ENCODE results near the gene LFNG. TPM values are rescaled to one million over a fixed set of nuclear protein-coding genes. Genes with fewer than 3 reads are reported as not detected.

The LFNG gene, protein sequence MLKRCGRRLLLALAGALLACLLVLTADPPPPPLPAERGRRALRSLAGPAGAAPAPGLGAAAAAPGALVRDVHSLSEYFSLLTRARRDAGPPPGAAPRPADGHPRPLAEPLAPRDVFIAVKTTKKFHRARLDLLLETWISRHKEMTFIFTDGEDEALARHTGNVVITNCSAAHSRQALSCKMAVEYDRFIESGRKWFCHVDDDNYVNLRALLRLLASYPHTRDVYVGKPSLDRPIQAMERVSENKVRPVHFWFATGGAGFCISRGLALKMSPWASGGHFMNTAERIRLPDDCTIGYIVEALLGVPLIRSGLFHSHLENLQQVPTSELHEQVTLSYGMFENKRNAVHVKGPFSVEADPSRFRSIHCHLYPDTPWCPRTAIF
- 58.0 and 177 TPM in 2 replicates for total RNA-seq (ENCODE audit: low replicate concordance)

DNA sequence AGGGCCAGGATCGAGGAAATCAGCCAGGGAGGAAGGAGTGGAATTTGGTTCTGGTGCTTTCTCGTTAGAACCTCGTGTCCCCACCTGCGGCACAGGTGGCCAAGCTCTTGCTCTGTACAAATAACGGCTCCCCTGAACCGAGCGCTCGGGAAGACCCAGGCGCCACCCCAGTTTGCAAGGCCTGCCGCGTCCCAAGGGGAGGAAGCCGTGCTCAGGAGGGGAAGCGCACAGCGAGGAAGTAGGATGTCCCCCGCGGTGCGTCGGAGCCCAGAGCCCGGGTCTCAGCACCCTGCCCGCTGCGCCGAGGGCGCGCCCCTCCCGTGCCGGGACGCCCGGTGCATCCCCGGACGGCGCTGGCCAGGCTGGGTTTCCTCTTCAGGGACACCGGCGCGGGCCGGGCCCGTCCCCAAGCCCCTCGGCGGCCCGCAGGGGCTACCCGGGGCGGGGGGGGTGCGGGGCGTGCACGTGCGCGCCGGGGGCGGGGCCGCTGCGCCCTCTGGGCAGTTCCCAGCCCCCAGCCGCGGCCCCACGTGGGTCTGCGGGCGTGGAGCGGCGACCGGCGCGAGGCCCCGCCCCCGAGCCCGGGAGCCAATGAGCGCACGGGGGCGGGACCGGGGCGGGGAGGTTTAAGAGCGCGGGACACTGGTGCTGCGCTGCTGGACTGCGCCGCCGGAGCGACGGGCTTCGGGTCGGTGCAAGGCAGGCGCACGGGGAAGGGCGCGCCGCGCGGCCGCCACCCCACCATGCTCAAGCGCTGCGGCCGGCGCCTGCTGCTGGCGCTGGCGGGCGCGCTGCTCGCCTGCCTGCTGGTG is at the start of gene LFNG:
TSS of gene LFNG (plus strand) at position 656 of the 812 bp plus-strand sequence. CDS start at position 744, 88 bp downstream.
- peak; percentile 97 for DNase-seq (ENCODE audit: low spot score)
- Histone ChIP-seq H4K20me1 (ENCODE audit: low read depth) (peaks cover 43% of the 10 kb centered on the region), H3K4me3 (peak within 1 kb of the TSS; percentile 74), H3K4me2 (peak within 1 kb of the TSS; percentile 93), H3K9me3 (ENCODE audit: low read depth) (no peaks in the 10 kb centered on the region), H3K27me3 (peaks cover 10% of the 10 kb centered on the region), H3K36me3 (no peaks in the 10 kb centered on the region), H3F3A (ENCODE audit: low read depth) (peaks cover 51% of the 10 kb centered on the region), H3K27ac (no peak within 1 kb of the TSS), H2AFZ (replicated peaks) (no peak within 1 kb of the TSS), H3K9ac (peak within 1 kb of the TSS; percentile 43), H3K79me2 (ENCODE audit: low read depth) (peaks cover 41% of the 10 kb centered on the region), H3K4me1 (peaks cover 53% of the 10 kb centered on the region)
- H3K36me3 Mint-ChIP-seq, result peaks cover 2% of the 10 kb centered on the region
- peaks cover 13% of the 10 kb centered on the region for H3K27me3 Mint-ChIP-seq (ENCODE audit: insufficient read depth, low read depth)
- peaks cover 51% of the 10 kb centered on the region for H3K4me1 Mint-ChIP-seq
- TF ChIP-seq, protein P1, sequence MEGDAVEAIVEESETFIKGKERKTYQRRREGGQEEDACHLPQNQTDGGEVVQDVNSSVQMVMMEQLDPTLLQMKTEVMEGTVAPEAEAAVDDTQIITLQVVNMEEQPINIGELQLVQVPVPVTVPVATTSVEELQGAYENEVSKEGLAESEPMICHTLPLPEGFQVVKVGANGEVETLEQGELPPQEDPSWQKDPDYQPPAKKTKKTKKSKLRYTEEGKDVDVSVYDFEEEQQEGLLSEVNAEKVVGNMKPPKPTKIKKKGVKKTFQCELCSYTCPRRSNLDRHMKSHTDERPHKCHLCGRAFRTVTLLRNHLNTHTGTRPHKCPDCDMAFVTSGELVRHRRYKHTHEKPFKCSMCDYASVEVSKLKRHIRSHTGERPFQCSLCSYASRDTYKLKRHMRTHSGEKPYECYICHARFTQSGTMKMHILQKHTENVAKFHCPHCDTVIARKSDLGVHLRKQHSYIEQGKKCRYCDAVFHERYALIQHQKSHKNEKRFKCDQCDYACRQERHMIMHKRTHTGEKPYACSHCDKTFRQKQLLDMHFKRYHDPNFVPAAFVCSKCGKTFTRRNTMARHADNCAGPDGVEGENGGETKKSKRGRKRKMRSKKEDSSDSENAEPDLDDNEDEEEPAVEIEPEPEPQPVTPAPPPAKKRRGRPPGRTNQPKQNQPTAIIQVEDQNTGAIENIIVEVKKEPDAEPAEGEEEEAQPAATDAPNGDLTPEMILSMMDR (IDR thresholded peaks at IDR 0.05), result no peak
- no peak for TF ChIP-seq EZH2 (IDR thresholded peaks at IDR 0.05)
- TF ChIP-seq EZH2phosphoT487 (IDR thresholded peaks at IDR 0.05), result no peak
- peak within 1 kb of the TSS; percentile 96 for H3K4me3 Mint-ChIP-seq
- peak within 1 kb of the TSS; percentile 69 for H3K27ac Mint-ChIP-seq
- H3K9me3 Mint-ChIP-seq, result no peaks in the 10 kb centered on the region

DNA sequence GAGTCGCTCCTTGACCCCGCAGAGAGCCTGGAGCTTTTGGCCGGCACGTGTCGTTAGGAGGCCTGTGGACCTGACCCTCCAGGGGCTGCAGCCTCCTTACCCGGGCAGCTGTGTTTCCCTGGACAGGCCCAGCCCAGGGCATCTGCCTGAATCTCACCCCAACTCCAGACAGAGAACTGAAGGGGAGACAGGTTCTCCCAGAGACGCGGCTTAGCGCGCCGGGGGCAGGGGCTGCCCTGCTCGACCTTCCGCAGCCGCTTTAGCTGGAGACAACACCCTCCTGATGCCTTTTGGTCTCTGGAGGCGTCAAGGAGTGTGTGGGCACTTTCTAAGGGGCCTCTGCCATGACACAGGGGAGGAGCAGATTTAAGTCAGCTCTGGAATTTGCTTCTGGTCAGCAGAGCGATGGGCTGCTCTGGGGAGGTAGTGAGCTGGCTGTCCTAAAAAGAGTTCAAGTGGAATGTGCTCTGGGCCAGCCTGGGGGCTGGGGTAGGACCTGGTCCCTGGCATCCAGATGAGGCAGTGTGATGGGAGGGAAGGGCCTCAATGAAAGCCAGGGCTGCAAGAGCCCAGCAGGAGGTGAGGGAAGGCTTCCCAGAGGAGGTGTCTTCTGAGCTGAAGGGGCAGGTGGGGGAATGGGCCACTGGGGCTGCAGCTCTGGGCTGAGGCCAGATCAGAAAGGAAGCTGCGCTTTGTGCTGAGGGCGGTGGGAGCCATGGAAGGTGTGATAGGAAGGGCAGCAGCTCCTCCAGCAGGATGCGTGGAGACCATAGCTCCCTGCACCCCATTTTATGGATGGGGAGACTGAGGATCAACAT is 49.2 kb upstream of the LFNG start:
- Histone ChIP-seq H3K9me3 (ENCODE audit: low read depth) (no peaks in the 10 kb centered on the region), H3K27ac (no peak overlapping the region), H4K20me1 (ENCODE audit: low read depth) (no peaks in the 10 kb centered on the region), H3K4me3 (no peak overlapping the region), H3K4me2 (no peak overlapping the region), H3K27me3 (no peaks in the 10 kb centered on the region), H2AFZ (replicated peaks) (no peak overlapping the region), H3K79me2 (ENCODE audit: low read depth) (no peaks in the 10 kb centered on the region), H3K4me1 (peaks cover 9% of the 10 kb centered on the region), H3K36me3 (no peaks in the 10 kb centered on the region), H3F3A (ENCODE audit: low read depth) (peaks cover 12% of the 10 kb centered on the region), H3K9ac (no peak overlapping the region)
- Mint-ChIP-seq H3K4me1 (peaks cover 37% of the 10 kb centered on the region), H3K27me3 (ENCODE audit: insufficient read depth, low read depth) (peaks cover 7% of the 10 kb centered on the region), H3K9me3 (no peaks in the 10 kb centered on the region), H3K27ac (peak overlapping the region; percentile 92), H3K36me3 (peaks cover 2% of the 10 kb centered on the region), H3K4me3 (peak overlapping the region; percentile 48)
- TF ChIP-seq EZH2phosphoT487 (IDR thresholded peaks at IDR 0.05) (no peak), EZH2 (IDR thresholded peaks at IDR 0.05) (no peak)
- TF ChIP-seq, protein P1 (IDR thresholded peaks at IDR 0.05), result no peak
- DNase-seq (ENCODE audit: low spot score), result no peak

DNA sequence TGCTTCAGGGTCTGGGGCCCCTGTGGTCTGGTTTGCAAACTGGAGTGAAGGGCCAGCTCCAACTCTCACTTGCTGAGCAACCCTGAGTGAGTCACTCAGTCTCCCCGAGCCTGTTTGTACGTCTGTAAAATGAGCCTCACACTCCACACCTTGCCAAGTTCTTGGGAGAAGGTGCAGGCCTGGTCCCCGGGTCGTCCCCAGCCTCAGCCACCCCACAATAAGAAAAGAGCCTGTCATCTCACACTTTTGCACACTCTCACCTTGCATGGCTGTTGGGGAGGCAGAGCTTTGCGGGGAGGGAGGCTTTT is 48.6 kb upstream of the LFNG start:
- peaks cover 9% of the 10 kb centered on the region for H3K4me1 ChIP-seq
- H3K4me2 ChIP-seq, result no peak overlapping the region
- TF ChIP-seq, protein P1 (IDR thresholded peaks at IDR 0.05), result no peak
- TF ChIP-seq EZH2phosphoT487 (IDR thresholded peaks at IDR 0.05) (no peak), EZH2 (IDR thresholded peaks at IDR 0.05) (no peak)
- no peaks in the 10 kb centered on the region for H3K27me3 ChIP-seq
- no peak overlapping the region for H3K4me3 Mint-ChIP-seq
- peaks cover 2% of the 10 kb centered on the region for H3K36me3 Mint-ChIP-seq
- H2AFZ ChIP-seq (replicated peaks), result no peak overlapping the region
- H3K36me3 ChIP-seq, result no peaks in the 10 kb centered on the region
- H3F3A ChIP-seq (ENCODE audit: low read depth), result peaks cover 12% of the 10 kb centered on the region
- H3K27ac Mint-ChIP-seq, result no peak overlapping the region
- H3K27ac ChIP-seq, result no peak overlapping the region
- H3K9me3 Mint-ChIP-seq, result no peaks in the 10 kb centered on the region
- H3K9me3 ChIP-seq (ENCODE audit: low read depth), result no peaks in the 10 kb centered on the region
- no peak for DNase-seq (ENCODE audit: low spot score)
- no peaks in the 10 kb centered on the region for H4K20me1 ChIP-seq (ENCODE audit: low read depth)
- H3K79me2 ChIP-seq (ENCODE audit: low read depth), result no peaks in the 10 kb centered on the region
- peaks cover 32% of the 10 kb centered on the region for H3K4me1 Mint-ChIP-seq
- no peak overlapping the region for H3K4me3 ChIP-seq
- peaks cover 7% of the 10 kb centered on the region for H3K27me3 Mint-ChIP-seq (ENCODE audit: insufficient read depth, low read depth)
- no peak overlapping the region for H3K9ac ChIP-seq

All from neural progenitor cell (in vitro differentiated cells).